ENCODE measurements around the gene RHBDF1.

The RHBDF1 gene

GRCh38 chr16:72561-73548, at the start of gene RHBDF1:
RHBDF1 (minus strand) TSS chr16:72631; CDS start chr16:65015, 7,616 bp downstream.
- DNase-seq = peak; percentile 37

DNA sequence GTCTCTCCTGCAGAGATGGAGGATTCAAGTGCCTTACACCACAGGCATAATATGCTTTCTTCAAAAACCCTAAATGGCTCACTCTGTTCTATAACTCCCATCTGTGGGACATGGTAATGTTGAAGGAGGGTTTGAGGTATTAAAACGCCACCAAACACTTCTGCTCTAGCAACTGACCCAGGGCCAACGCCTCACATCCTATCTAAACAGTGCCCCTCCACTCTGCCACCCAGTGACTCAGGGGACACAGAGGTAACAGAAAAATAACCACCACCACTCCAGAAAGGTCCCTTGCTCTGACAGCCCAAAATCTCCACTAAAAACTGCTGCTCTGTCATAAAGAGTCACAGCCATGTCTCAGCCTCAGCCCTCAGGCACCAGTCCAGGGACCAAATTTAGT, 48.3 kb upstream of the RHBDF1 start:
- DNase-seq = no peak

DNA sequence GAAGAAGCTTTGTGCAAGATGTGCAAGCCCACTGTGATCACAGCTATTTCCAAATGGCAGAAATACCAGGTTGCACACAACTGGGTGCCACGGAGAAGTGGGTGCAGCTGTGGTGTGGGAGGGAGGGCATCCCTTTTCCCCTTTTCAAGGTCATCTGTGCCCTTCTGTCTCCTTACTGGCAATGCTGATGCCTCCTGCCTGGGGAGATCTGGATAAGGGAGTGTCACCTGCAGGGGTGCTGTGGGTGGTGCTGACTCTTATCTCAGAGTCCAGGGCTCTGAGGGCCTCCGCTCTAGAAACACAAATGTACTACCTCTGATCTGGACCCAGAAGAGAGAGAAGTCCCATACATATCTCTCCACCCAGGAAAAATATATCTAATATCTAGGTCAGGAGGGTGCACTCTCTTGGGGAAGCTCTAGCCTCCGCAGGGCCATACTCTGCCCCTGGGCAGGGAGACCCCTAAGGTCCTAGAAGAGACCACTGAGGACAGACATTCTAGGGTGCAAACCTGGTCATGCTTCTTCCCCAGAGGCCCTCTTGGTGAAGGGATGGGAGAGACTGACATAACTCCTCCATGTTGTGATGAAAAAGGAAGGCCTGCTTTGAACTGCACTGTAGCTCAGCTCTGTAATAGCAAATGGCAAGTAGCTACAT, 47.5 kb upstream of the RHBDF1 start:
- no peak for DNase-seq

DNA sequence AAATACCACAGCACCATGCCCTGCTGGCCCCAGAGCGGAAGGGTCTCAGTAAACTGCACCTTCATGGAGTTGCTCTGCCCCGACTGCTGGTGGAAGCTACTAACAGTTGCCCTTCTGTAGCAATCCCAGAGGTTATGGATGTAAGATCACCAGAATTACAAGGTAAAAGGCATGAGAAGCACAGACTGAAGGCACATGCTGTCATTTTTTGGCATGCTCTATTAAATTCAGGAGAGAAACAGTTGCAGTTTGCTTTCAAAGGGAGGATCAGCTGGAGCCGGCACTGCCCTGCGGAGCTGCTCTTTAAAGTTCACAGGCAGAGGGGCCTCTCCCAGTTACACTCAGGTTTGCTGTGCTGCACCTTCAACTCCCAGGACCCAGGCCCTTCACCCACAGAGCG, 46.9 kb upstream of the RHBDF1 start:
- DNase-seq = no peak

- no peak for DNase-seq
These were observed 46.4 kb upstream of the RHBDF1 start for GRCh38 chr16:118857-119256.

GRCh38 chr16:117379-118365, 45.2 kb upstream of the RHBDF1 start:
- peak; percentile 73 for DNase-seq

- no peak for DNase-seq
These were observed 43.6 kb upstream of the RHBDF1 start for GRCh38 chr16:116015-116414.

DNA sequence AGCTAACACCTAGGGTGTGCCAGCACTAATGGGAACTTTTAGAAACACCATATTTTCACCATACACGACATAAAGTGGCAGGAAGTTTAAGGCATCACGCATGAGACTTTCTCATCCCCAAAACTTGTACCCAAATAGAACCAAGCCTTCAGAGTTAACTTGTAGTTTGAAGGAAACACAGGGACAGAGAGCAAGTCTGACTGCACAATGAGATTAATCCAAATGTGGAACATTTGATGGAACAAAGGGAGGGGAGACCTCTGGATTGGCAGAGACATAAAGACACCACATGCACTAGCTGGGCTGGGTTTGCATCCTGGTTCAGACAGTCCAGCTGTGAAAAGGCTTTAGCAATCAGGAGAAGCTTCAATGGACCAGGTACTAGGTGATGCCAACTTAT, 41.9 kb upstream of the RHBDF1 start:
- DNase-seq = no peak

DNA sequence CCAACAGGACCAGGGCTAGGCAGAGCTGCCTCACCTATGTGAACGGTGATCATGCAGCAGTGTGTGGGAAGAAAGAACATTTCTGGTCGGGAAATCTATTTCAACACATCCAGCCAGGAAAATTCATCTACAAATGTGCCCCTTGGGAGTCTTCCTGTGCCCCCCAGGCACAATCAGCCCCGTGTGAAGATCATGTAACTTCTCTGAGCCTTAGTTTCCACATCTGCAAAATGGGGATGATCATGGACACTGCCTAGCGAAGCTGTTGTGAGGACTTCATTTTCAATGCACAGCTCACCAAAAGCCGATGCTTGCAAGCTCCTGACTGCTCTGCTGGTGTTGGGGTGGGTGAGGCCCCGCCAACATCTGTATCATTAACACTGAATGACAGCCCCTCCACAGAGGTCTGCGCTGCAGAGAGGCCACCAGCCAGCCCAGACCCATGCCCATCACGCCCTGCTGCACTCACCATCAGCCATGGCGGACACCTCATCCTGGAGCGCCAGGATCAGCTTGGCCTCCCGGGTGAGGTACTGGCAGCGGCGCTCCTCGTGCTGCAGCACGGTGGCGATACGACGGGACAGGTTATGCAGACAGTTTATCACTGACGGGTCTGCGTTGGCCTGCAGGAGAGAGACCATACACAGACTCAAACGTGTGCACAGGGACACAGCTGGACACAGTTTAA, 39.9 kb upstream of the RHBDF1 start:
- DNase-seq = no peak

DNA sequence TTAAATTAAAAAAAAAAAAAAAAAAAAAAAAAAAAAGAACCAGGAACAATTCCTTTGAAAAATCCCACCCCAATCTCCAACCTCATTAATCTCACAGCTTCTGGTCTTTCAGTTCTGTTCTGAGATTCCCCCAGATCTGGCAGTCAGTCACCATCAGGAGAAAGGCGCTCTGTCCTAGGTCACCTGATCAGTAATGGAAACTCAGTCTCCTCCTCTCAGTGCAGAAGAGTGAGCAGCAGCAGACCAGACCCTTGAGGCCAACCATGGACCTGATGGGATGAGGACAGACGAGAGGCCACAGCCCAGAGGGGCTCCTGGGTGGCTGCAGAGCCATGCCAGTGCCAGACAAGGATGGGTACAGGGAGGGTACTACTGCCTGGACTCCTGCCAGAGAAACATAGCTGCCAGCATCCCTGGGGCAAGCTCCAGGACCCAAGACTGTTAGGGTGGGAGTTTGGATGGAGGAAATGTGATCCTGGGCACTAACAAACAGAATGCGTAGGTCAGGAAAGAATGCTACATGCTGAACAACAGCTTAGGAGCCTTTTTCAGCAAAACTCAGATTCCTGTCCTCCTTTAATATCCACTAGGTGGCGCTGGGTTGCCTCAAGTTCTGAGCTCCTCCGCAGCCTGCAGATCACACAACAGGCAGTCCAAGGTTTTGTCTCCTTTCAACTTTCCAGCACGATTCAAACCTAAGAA, 34.3 kb upstream of the RHBDF1 start:
- peak; percentile 83 for DNase-seq

DNA sequence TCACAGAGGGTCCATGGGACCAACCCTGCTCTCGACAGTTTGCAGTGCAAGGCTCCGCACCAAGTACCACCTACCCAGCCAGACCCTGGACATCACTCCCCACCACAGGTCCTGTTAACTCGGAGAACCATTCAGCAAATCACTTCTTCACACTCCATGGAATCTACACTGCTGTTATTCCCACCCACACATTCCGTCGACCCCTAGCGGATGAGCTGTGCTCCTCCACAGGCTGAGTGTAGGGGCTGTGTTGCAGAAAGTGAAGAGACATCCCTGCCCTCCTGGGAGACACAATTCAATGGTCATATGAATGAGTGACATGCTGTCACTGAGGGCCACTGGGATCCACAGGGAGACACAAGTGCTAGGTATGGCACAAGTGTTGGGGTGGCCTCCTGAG, 33.1 kb upstream of the RHBDF1 start:
- no peak for DNase-seq

- no peak for DNase-seq
These were observed 32.5 kb upstream of the RHBDF1 start for GRCh38 chr16:104928-105327.

DNA sequence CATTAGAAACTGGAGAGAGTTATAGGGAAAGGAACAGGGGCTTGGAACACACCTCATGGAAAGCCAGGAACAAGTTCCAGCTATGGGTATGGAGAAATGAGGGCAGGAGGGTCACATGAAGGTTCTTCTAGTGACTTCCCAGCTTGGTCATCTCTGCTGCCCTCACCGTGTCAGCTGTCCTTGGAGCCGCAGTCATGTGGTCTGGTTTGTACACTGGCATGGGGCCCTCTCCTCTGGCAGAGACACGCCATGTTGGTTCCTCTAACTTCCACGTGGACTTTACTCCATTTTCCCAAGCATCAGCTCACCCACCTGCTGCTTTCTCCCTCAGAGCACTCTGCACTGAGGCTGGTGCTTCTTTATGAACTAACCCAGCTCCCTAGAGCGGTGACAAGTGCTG, 31.9 kb upstream of the RHBDF1 start:
- DNase-seq = no peak

DNA sequence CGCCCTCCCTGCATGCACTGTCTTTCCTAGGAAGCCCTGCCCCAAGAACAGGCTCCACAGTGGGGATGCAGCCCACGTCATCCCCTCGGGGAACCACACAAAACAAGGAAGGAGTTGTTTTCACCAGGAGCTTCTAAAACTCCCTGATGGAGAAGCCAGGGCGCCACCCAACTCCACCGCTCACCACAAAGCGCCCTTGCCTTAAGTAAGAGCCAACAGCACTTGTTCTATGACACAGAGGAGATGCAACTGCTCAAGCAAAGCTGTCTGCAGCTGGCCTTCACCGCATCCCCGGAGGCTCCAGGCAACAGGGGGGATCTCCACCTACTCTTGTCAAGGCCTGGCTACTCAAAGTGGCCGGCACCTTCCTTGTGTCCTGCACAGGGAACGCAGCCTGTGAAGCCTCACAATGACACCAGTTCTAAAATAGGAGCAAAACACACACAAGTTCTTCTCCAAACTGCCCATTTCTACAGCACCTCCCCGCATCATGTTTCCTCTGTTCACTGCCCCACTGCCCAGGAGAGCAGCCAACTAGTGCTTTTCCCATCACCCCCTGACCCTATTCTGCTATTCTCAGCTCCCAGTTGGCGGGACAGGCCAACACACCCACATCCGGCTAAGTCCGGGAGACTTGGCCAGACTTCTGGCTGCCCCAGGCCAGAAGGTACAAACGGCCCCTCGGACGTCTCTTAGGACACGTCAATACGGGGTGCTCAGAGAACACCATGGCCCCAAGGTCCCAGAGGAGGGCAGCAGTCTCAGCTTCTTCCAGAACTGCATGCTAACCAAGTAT, 29.8 kb upstream of the RHBDF1 start:
- DNase-seq = no peak

DNA sequence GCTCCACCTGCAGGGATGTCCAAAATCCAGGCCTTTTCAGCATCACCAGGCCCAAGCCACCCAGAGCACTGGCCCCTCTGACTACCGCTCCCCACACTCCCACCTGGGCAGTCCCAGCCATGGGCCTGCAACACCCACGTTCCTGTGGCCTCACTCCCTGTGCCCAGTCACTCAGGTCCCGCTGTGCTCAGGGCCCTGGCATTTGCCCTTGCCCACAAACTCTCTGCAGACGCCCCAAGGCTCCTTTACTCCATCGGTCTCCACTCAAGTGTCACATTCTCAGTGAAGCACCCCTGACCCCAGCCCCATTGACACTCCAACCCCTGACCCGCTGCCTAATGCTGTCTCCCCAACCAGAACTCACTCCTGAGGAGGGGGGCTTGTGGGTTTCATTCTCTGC, 29.2 kb upstream of the RHBDF1 start:
- no peak for DNase-seq

DNA sequence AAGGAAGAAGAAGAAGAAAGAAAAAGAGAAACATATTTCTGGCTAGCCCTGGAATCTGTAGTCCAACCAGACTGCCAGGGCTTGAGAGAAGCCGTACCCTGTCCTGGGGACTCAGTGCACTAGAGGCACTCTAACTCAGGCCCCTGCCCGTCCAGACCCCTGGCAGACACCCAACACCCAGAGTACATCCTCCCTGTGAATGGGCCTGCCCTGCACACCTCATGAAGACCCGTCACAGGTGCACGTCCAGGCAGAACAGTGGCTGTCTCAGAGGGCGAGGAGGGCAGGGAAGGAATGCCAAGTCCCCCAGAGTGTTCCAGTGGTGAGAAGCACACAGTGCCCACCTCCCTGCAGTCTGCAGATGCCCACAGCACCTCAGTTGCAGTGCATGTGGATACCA, 28.6 kb upstream of the RHBDF1 start:
- DNase-seq = no peak

- DNase-seq = no peak
These were observed 25.4 kb upstream of the RHBDF1 start for GRCh38 chr16:97822-98221.

DNA sequence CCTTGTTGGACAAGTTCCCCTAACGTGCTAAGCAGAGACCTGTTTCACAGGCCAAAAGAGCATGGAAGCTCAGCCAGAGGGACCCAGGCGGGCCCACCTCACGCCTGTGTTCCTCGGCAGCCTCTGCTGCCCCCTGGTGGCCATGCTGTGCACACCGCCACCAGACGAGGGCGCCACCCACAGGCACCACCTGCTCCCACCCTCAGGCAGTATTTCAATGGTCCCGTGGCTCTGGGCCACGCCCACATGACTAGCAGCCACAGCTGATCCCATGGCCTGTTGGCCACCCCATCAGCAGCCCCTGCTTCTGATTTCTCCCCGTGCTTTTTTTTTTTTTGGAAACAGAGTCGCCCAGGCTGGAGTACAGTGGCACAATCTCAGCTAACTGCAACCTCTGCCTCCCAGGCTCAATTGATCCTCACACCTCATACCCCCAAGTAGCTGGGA, 24.5 kb upstream of the RHBDF1 start:
- peak; percentile 90 for DNase-seq

DNA sequence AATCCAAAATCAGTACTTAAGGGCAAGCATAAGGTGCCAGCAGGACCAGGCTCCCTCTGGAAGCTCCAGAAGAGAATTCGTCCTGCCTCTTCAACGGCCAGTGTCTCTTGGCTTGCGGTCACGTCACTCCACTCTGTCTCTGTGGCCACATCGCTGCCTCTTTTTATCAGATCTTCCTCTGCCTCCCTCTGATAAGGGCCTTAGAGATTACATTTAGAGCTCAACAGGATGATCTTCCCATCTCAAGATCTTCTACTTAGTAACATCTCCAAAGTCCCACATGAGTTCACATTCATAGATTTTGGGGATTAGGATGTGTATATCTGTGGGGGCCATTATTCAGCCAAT, 22.5 kb upstream of the RHBDF1 start:
- no peak for DNase-seq

- no peak for DNase-seq
These were observed 20.3 kb upstream of the RHBDF1 start for GRCh38 chr16:92431-93339.
